PC-9 (cell line): ENCODE results near the gene KRT32.

Source experiments
- EZH2 ChIP-seq: fragments of 200-600 bp; sonication (generic); IDR thresholded peaks from 2 replicates; pipeline ENCODE4 v1.8.0; 2017; ENCODE audit warnings: antibody characterized with exemption, low read depth
- TF ChIP-seq, protein P1 (sequence below): fragments of 200-600 bp; sonication (generic); conservative IDR thresholded peaks from 2 replicates; pipeline ENCODE4 v1.6.1; 2017; ENCODE audit warnings: mixed run types, antibody characterized with exemption, mild to moderate bottlenecking, moderate library complexity

GRCh38 chr17:41462705-41463104 is 4.5 kb downstream of the KRT32 start:
- TF ChIP-seq, protein P1, sequence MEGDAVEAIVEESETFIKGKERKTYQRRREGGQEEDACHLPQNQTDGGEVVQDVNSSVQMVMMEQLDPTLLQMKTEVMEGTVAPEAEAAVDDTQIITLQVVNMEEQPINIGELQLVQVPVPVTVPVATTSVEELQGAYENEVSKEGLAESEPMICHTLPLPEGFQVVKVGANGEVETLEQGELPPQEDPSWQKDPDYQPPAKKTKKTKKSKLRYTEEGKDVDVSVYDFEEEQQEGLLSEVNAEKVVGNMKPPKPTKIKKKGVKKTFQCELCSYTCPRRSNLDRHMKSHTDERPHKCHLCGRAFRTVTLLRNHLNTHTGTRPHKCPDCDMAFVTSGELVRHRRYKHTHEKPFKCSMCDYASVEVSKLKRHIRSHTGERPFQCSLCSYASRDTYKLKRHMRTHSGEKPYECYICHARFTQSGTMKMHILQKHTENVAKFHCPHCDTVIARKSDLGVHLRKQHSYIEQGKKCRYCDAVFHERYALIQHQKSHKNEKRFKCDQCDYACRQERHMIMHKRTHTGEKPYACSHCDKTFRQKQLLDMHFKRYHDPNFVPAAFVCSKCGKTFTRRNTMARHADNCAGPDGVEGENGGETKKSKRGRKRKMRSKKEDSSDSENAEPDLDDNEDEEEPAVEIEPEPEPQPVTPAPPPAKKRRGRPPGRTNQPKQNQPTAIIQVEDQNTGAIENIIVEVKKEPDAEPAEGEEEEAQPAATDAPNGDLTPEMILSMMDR: no peak
- TF ChIP-seq EZH2: no peak
